B cell (primary cell): Measurements from ENCODE around the gene AMPH. TPM values are rescaled to one million over a fixed set of nuclear protein-coding genes. Genes with fewer than 3 reads are reported as not detected.

ENCODE experiments used
- ATAC-seq: fragments of 200-7000 bp; cut with Tn5 transposase; one replicate; pipeline ENCODE4 v1.10.0; 2021; ENCODE audit warnings: low read depth, mild to moderate bottlenecking, moderate number of reproducible peaks, moderate library complexity
- CTCF ChIA-PET: fragments of 350-600 bp; sonication (Branson Sonifier 250); formaldehyde crosslinking; loops from one replicate; lab custom pipeline; 2021; ENCODE audit warnings: antibody characterized with exemption, inconsistent platforms; lab: Charles Lee
- POLR2A ChIA-PET: fragments of 350-600 bp; sonication (Branson Sonifier 250); formaldehyde crosslinking; loops from one replicate; lab custom pipeline; 2021; ENCODE audit warnings: antibody characterized with exemption; lab: Charles Lee
- DNase-seq: peaks from one replicate; pipeline ENCODE4 v3.0.0; 2013
- H2AFZ ChIP-seq: 2 replicates; pipeline ENCODE4 v1.6.1; 2012; ENCODE audit warnings: mild to moderate bottlenecking, low read depth, low read length; ENCODE audit not compliant: insufficient read depth, poor library complexity, severe bottlenecking
- H3K27ac ChIP-seq, 2 donors: 1 replicate in 1 of 2; 2 replicates in 1 of 2; pipeline ENCODE4 v1.5.1; 2012 to 2013; ENCODE audit warnings: low read length in 2 of 2, mild to moderate bottlenecking in 2 of 2, moderate library complexity in 1 of 2
- H3K27me3 ChIP-seq, 4 experiments: fragments of 200-600 bp in 1 of 4; sonication (generic) in 1 of 4; replicated peaks in 1 of 4; 1 replicate in 2 of 4; 2 replicates in 2 of 4; pipeline versions ENCODE4 v1.6.1 to v1.7.0; 2013 to 2016; ENCODE audit warnings: low read length in 3 of 4, mild to moderate bottlenecking in 2 of 4, mixed read lengths in 1 of 4, moderate library complexity in 1 of 4; ENCODE audit not compliant: insufficient read depth in 4 of 4, control insufficient read depth in 3 of 4; ENCODE audit errors: control extremely low read depth in 1 of 4
- H3K36me3 ChIP-seq, 2 experiments: replicated peaks in 1 of 2; 1 replicate in 1 of 2; 2 replicates in 1 of 2; pipeline versions ENCODE4 v1.6.1 to v1.7.1; 2013; ENCODE audit warnings: low read length in 1 of 2; ENCODE audit not compliant: insufficient read depth in 2 of 2, control insufficient read depth in 1 of 2; ENCODE audit errors: control extremely low read depth in 1 of 2, extremely low read depth in 1 of 2
- H3K4me1 ChIP-seq, 2 donors: fragments of 200-600 bp in 1 of 2; sonication (generic) in 1 of 2; 1 replicate in 1 of 2; 2 replicates in 1 of 2; pipeline versions ENCODE4 v1.5.1 to v1.6.1; 2013 to 2017; ENCODE audit warnings: low read length in 2 of 2; ENCODE audit not compliant: control insufficient read depth in 2 of 2, insufficient read depth in 2 of 2
- H3K4me2 ChIP-seq: replicated peaks from 2 replicates; pipeline ENCODE3; 2012; ENCODE audit warnings: mild to moderate bottlenecking, low read depth, low read length; ENCODE audit not compliant: poor library complexity, severe bottlenecking
- H3K4me3 ChIP-seq, 5 experiments: fragments of 200-600 bp in 1 of 5; sonication (generic) in 1 of 5; 1 replicate in 3 of 5; 2 replicates in 2 of 5; pipeline versions ENCODE4 v1.5.1 to v1.7.0; 2011 to 2016; ENCODE audit warnings: low read length in 4 of 5, mild to moderate bottlenecking in 4 of 5, low read depth in 2 of 5, control low read depth in 1 of 5, moderate library complexity in 1 of 5; ENCODE audit not compliant: insufficient read depth in 1 of 5; ENCODE audit errors: control extremely low read depth in 1 of 5, extremely low read depth in 1 of 5
- H3K79me2 ChIP-seq: fragments of 200-600 bp; sonication (generic); one replicate; pipeline ENCODE4 v1.6.0; 2016; ENCODE audit warnings: low read length; ENCODE audit not compliant: control insufficient read depth, insufficient read depth
- H3K9ac ChIP-seq: fragments of 200-600 bp; sonication (generic); 2 replicates; pipeline ENCODE4 v1.6.1; 2017; ENCODE audit warnings: mild to moderate bottlenecking, low read length, moderate library complexity
- H3K9me3 ChIP-seq, 3 donors: one replicate each; pipeline versions ENCODE4 v1.6.1 to v1.7.1; 2013; ENCODE audit warnings: low read length in 2 of 3; ENCODE audit not compliant: control insufficient read depth in 2 of 3, insufficient read depth in 1 of 3; ENCODE audit errors: control extremely low read depth in 1 of 3
- H4K20me1 ChIP-seq: 2 replicates; pipeline ENCODE4 v1.6.0; 2012; ENCODE audit warnings: mild to moderate bottlenecking, low read length; ENCODE audit not compliant: insufficient read depth, control insufficient read depth, poor library complexity, severe bottlenecking
- H3K27ac Mint-ChIP-seq: one replicate; pipeline ENCODE4 v1.8.0; 2021; ENCODE audit warnings: mixed read lengths
- H3K27me3 Mint-ChIP-seq: one replicate; pipeline ENCODE4 v1.8.0; 2021; ENCODE audit warnings: mixed read lengths
- H3K4me1 Mint-ChIP-seq: one replicate; pipeline ENCODE4 v1.8.0; 2021; ENCODE audit warnings: mixed read lengths
- H3K4me3 Mint-ChIP-seq: one replicate; pipeline ENCODE4 v1.8.0; 2021; ENCODE audit warnings: mixed read lengths
- H3K9me3 Mint-ChIP-seq: one replicate; pipeline ENCODE4 v1.8.0; 2022; ENCODE audit warnings: mixed read lengths; ENCODE audit not compliant: insufficient read depth
- CTCF ChIP-seq: fragments of 200-600 bp; IDR thresholded peaks from one replicate; pipeline ENCODE4 v1.8.0; 2022; ENCODE audit warnings: antibody characterized with exemption, mild to moderate bottlenecking
- EZH2 ChIP-seq: IDR thresholded peaks from 2 replicates; pipeline ENCODE4 v1.6.1; 2012; ENCODE audit warnings: borderline replicate concordance, low read depth, mild to moderate bottlenecking, moderate library complexity, low read length; ENCODE audit not compliant: insufficient read depth, poor library complexity, severe bottlenecking
- WGBS: methylation state at CpG from one replicate; pipeline ENCODE4 v1.1.5; 2013; ENCODE audit warnings: missing lambda C conversion rate; ENCODE audit not compliant: insufficient coverage; 5-methylcytosine and 5-hydroxymethylcytosine counted together
- intact Hi-C: fragments of 100-400 bp; cut with micrococcal nuclease; formaldehyde crosslinking; loops from one replicate; pipeline ENCODE4 v1.10.0; 2022
- polyA plus RNA-seq: library from polyadenylated mRNA; depleted of rRNA; stranded (reverse); fragments of >200 nt; gene quantifications from 2 replicates; pipeline ENCODE4 v1.2.3, GENCODE V29; 2012
- total RNA-seq, 2 donors: library from RNA; stranded (reverse); fragments of 120-200 nt in 1 of 2; gene quantifications; 1 replicate in 1 of 2; 2 replicates in 1 of 2; pipeline versions ENCODE4 v1.2.3 to v1.2.4, GENCODE V29; 2013 to 2022

AMPH gene
- total and polyA plus RNA-seq, 2 donors (not counting 1 experiment from before 2014, with no cell fraction given), result not detected

GRCh38 chr7:38492010-38492409 is 139.2 kb downstream of the AMPH start:
- no peak overlapping the region for H3K27ac Mint-ChIP-seq
- WGBS, result 67% methylated on average over 1 of the region's 2 CpGs
- POLR2A ChIA-PET, result no interaction called here

GRCh38 chr7:38482521-38482920 is 148.7 kb downstream of the AMPH start:
- ATAC-seq (no peak), DNase-seq (no peak)
- Histone ChIP-seq H3K4me1 (no peaks in the 10 kb centered on the region), H2AFZ (no peak overlapping the region), H3K27me3 (peaks cover 0 to 11% (median 4%) of the 10 kb centered on the region in 4 experiments), H3K9me3 (peaks cover 0 to 9% (median 0%) of the 10 kb centered on the region in 3 donors), H3K9ac (no peak overlapping the region), H3K27ac (no peak overlapping the region), H4K20me1 (no peaks in the 10 kb centered on the region), H3K36me3 (no peaks in the 10 kb centered on the region), H3K79me2 (no peaks in the 10 kb centered on the region), H3K4me2 (no peak overlapping the region), H3K4me3 (no peak overlapping the region)
- TF ChIP-seq EZH2 (no peak), CTCF (no peak)
- H3K9me3 Mint-ChIP-seq, result peaks cover 2% of the 10 kb centered on the region
- ChIA-PET POLR2A (no interaction called here), CTCF (no interaction called here)
- no peaks in the 10 kb centered on the region for H3K4me1 Mint-ChIP-seq
- H3K4me3 Mint-ChIP-seq, result no peak overlapping the region
- H3K27ac Mint-ChIP-seq, result no peak overlapping the region
- H3K27me3 Mint-ChIP-seq, result peaks cover 17% of the 10 kb centered on the region
- WGBS, result no CpG with 5 or more reads among the region's 1 CpG
- intact Hi-C loops, result no loop called here

More at GRCh38 chr7:38492010-38492409, 139.2 kb downstream of the AMPH start:
- no peaks in the 10 kb centered on the region for H3K4me1 Mint-ChIP-seq
- DNase-seq, result no peak
- Histone ChIP-seq H3K36me3 (no peaks in the 10 kb centered on the region), H3K79me2 (no peaks in the 10 kb centered on the region), H4K20me1 (no peaks in the 10 kb centered on the region), H3K9ac (no peak overlapping the region), H3K4me1 (no peaks in the 10 kb centered on the region), H3K4me3 (no peak overlapping the region), H2AFZ (no peak overlapping the region), H3K9me3 (no peaks in the 10 kb centered on the region), H3K27me3 (no peaks in the 10 kb centered on the region), H3K27ac (no peak overlapping the region), H3K4me2 (no peak overlapping the region)
- H3K9me3 Mint-ChIP-seq, result no peaks in the 10 kb centered on the region
- ATAC-seq, result no peak
- intact Hi-C loops, result no loop called here
- CTCF ChIA-PET, result no interaction called here
- no peak for TF ChIP-seq EZH2
- TF ChIP-seq CTCF, result no peak
- H3K27me3 Mint-ChIP-seq, result peaks cover 13% of the 10 kb centered on the region
- no peak overlapping the region for H3K4me3 Mint-ChIP-seq
